Pons (tissue), 1 donor: Measurements from ENCODE around the gene CD83.

Source experiments
- DNase-seq: peaks from one replicate; pipeline ENCODE4 v3.0.0-alpha.2; 2016; ENCODE audit warnings: low spot score

CD83 gene

DNA sequence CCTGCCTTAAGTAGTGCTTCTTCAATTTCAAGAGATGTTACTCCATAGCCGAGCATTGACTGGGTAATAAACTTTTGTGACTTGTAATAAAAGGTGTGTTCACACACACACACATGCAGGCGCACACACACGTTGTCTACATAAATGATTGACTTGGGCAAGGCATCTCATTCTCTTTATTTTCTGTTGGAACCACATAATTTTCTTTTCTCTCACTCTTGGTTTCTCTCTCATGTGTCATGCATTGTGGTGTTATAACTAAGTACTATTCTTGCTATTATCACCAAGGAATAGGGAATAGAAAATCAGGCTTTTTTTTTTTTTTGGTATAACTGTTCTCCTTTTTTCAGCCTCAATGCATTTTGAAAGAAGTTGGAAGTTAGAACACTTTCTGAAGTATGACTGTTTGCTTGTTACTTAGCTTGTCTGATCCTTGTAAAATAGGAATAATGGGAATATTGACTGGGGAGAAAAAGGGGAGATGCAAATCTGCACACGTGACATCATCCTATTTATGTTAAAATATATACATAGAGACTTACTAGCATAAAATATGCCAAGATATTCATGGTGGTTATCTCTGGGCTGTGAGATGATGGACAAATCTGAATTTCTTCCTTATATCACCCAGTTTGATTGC, 26.1 kb upstream of the CD83 start:
- DNase-seq = peak; percentile 29

DNA sequence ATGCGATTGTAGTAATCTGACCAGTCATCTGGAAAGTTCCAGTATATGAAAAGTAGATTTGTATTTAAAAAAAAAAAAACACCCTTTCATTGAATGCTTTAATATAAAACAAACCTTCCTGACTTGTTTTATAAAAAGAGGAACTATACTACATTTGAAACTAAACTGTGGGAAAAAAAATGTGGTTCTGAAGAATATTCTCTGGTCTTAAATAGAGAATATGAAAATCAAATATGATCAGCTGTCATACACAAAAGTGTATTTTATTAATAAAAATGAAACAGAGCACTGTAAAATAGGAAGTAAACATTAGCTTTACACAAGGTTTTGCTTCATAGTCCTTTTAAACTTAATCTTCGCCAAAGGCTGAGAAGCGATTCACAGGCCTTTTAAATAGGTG, 25.3 kb upstream of the CD83 start:
- DNase-seq = no peak

DNA sequence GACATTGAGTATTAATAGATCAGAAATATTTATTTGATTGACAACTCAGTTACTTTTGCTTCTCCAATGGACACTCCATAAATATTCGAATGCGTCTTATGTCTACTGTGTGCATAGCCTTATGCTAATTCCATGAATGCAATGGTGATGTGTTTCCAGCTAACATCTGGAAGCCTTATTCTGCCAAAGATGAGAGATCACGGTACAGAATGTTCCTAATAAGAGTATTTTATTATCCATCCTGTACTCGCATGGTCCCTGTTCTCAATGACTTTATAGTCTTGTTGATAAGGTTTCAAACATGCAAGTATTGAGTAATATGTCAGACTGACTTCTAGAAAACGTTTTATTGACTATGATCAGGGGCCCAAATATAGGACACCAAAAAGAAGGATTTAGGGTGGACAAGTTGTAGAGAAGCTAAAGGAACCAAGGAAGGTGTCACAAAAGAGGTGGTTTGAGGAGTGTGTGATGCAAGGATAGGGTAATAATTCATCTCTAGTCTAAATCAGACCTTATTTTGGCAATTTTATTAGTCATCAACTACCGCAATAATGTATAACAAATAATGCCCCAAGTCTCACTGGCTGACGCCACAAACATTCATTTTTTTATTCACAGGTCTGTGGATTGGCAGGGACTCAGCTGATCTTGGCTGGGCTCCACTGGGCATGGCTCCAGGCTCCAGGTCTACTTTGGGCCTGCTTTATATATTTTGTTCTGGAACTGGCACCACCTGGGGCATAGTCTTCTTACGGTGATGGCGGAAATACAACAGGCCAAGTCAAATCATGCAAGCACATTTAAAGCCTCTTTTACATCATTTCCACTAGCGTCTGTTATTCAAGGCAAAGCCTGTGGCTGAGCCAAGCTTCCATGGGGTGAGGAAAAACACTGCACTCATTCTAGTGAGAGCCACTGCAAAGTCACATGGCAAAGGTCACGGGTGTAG, 24.5 kb upstream of the CD83 start:
- DNase-seq = peak; percentile 70

DNA sequence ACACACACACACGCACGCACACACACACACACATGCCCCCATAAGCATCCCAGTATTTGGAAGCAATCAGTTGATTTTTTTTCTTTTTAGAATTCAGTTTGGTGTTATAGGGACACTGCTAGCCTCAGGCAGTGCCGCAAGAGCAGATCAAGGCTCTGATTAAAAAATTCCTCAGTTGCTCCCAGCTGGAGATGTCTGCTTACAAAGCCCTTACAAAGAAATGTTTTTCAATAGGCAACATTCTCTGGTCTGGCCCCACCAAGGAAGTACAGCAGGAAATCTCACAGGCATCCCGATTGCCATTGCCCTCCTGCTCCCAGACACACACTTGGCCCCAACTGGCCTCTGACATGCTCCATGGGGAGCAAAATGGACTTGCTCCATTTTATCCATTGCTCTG, 22.9 kb upstream of the CD83 start:
- no peak for DNase-seq

DNA sequence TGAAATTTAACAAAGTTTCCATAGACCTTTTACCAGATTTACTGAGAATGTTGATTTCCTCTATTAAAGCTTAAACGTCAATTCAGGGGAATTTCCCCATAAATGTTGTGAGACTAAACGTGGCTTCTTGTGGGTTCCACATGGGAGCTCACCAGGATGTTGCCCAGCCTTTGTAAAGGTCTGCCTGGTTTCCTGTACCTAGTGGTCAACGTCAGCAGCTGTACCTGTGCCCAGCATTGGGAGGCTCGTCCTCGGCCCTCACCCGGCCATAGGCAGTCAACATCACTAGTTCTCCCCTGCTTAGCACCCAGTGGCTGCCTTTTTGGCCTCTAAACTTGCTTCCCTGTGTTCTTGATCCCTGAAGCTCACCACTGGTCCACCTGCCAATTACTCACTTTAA, 22.1 kb upstream of the CD83 start:
- no peak for DNase-seq

- DNase-seq = peak; percentile 44
Measured at GRCh38 chr6:14100138-14100537, 17.4 kb upstream of the CD83 start.

DNA sequence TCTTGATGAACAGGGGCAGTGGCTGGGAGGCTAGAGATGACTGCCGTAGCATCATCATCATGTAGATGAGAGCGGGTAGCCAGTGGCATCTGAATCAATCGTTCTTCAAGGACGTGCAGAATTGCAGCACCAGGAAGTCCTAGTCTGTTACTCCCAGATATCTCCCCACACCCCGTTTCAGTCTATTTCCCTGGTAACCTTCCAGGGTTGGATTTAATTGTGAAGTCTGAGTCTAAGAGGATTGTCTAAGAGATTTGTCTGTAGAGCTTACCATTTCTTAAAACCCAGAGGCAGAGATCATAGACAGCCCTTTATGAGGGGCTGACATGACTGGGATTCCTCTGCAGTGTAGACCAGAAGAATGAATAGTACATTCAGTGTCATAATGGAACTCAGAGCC, 16.6 kb upstream of the CD83 start:
- DNase-seq = no peak

- no peak for DNase-seq
Measured at GRCh38 chr6:14102383-14102782, 15.2 kb upstream of the CD83 start.

DNA sequence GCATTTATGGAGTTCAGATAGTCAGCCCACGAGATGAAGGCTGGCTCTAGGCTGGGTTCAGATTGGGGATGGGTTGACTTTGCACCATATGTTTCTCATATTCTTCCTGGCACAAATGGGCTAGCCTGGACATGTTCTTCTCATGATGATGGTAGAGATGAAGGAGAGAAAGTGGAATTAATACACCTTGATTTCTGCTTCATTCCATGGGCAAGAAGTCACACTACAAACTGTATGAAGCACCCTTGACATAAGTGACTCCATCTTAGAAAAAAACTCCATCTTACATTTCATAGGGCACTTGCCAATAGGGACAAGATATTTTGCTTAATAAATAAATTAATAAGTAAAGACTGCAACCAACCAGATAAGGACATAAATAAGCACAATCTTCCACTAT, 12.0 kb upstream of the CD83 start:
- DNase-seq = no peak

- DNase-seq = no peak
Measured at GRCh38 chr6:14107000-14107399, 10.6 kb upstream of the CD83 start.

- DNase-seq = no peak
Measured at GRCh38 chr6:14107711-14108494, 9.7 kb upstream of the CD83 start.

- DNase-seq = peak; percentile 85
Measured at GRCh38 chr6:14108571-14109410, 8.8 kb upstream of the CD83 start.

GRCh38 chr6:14109411-14109826, 8.2 kb upstream of the CD83 start:
- DNase-seq = no peak

- DNase-seq = no peak
Measured at GRCh38 chr6:14110001-14110818, 7.4 kb upstream of the CD83 start.

- no peak for DNase-seq
Measured at GRCh38 chr6:14113976-14114375, 3.6 kb upstream of the CD83 start.

GRCh38 chr6:14118091-14118439, 493 bp downstream of the CD83 start:
- no peak for DNase-seq

DNA sequence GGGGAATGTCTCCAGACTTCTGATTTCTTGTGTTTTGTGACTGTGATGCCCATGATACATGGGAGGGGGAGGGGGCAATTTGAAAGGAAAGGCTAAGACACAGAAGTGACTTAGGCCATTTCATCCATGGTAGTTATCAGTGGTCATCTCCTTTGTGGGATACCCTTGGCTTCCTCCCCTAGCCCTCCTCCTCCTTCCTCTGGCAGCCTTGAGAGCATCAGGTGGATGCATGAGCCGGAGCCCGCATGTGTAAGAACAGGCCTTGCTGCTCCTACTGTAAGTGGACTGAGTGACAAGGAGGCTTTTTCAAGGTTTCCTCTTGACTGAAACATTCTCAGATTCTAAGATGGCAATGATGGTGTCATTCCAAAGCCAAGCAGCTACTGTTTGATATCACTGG, 874 bp downstream of the CD83 start:
- DNase-seq = no peak

DNA sequence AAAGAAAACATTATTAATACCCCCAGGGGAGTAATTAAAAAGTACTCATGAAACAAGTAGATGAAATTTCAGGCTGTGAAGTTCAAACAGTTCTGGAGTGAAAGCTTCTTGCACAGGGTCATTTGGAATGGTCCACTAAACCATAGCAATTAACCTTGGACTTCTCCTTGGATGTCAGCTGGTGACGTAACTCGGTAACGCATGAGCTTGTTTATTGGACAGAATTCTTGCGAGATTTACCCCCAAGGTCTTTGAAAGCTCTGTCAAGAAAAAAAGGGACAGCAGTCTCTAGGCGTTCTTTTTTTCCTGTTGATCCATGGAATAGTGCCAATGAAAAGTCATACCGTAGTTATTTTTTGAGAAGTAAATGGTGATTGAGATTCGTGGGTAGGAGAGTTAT, 2.2 kb downstream of the CD83 start:
- no peak for DNase-seq

- no peak for DNase-seq
Measured at GRCh38 chr6:14120546-14120945, 3.0 kb downstream of the CD83 start.

GRCh38 chr6:14121936-14122344, 4.4 kb downstream of the CD83 start:
- peak; percentile 81 for DNase-seq
